ENCODE results near the gene PDSS2. TPM values are rescaled to one million over a fixed set of nuclear protein-coding genes. Genes with fewer than 3 reads are reported as not detected.

PDSS2 gene
- total and polyA plus RNA-seq, 2 of the 8 experiments (the other 6 are each of a cell fraction or from before 2014, with no cell fraction given) = 10.7 to 16.1 TPM

- TF ChIP-seq, protein P1, sequence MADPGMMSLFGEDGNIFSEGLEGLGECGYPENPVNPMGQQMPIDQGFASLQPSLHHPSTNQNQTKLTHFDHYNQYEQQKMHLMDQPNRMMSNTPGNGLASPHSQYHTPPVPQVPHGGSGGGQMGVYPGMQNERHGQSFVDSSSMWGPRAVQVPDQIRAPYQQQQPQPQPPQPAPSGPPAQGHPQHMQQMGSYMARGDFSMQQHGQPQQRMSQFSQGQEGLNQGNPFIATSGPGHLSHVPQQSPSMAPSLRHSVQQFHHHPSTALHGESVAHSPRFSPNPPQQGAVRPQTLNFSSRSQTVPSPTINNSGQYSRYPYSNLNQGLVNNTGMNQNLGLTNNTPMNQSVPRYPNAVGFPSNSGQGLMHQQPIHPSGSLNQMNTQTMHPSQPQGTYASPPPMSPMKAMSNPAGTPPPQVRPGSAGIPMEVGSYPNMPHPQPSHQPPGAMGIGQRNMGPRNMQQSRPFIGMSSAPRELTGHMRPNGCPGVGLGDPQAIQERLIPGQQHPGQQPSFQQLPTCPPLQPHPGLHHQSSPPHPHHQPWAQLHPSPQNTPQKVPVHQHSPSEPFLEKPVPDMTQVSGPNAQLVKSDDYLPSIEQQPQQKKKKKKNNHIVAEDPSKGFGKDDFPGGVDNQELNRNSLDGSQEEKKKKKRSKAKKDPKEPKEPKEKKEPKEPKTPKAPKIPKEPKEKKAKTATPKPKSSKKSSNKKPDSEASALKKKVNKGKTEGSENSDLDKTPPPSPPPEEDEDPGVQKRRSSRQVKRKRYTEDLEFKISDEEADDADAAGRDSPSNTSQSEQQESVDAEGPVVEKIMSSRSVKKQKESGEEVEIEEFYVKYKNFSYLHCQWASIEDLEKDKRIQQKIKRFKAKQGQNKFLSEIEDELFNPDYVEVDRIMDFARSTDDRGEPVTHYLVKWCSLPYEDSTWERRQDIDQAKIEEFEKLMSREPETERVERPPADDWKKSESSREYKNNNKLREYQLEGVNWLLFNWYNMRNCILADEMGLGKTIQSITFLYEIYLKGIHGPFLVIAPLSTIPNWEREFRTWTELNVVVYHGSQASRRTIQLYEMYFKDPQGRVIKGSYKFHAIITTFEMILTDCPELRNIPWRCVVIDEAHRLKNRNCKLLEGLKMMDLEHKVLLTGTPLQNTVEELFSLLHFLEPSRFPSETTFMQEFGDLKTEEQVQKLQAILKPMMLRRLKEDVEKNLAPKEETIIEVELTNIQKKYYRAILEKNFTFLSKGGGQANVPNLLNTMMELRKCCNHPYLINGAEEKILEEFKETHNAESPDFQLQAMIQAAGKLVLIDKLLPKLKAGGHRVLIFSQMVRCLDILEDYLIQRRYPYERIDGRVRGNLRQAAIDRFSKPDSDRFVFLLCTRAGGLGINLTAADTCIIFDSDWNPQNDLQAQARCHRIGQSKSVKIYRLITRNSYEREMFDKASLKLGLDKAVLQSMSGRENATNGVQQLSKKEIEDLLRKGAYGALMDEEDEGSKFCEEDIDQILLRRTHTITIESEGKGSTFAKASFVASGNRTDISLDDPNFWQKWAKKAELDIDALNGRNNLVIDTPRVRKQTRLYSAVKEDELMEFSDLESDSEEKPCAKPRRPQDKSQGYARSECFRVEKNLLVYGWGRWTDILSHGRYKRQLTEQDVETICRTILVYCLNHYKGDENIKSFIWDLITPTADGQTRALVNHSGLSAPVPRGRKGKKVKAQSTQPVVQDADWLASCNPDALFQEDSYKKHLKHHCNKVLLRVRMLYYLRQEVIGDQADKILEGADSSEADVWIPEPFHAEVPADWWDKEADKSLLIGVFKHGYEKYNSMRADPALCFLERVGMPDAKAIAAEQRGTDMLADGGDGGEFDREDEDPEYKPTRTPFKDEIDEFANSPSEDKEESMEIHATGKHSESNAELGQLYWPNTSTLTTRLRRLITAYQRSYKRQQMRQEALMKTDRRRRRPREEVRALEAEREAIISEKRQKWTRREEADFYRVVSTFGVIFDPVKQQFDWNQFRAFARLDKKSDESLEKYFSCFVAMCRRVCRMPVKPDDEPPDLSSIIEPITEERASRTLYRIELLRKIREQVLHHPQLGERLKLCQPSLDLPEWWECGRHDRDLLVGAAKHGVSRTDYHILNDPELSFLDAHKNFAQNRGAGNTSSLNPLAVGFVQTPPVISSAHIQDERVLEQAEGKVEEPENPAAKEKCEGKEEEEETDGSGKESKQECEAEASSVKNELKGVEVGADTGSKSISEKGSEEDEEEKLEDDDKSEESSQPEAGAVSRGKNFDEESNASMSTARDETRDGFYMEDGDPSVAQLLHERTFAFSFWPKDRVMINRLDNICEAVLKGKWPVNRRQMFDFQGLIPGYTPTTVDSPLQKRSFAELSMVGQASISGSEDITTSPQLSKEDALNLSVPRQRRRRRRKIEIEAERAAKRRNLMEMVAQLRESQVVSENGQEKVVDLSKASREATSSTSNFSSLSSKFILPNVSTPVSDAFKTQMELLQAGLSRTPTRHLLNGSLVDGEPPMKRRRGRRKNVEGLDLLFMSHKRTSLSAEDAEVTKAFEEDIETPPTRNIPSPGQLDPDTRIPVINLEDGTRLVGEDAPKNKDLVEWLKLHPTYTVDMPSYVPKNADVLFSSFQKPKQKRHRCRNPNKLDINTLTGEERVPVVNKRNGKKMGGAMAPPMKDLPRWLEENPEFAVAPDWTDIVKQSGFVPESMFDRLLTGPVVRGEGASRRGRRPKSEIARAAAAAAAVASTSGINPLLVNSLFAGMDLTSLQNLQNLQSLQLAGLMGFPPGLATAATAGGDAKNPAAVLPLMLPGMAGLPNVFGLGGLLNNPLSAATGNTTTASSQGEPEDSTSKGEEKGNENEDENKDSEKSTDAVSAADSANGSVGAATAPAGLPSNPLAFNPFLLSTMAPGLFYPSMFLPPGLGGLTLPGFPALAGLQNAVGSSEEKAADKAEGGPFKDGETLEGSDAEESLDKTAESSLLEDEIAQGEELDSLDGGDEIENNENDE (IDR thresholded peaks at IDR 0.05; ENCODE audit: insufficient replicate concordance, low read length) = no peak
Measured at GRCh38 chr6:107230448-107230847, 228.9 kb downstream of the PDSS2 start (continued).
